NCI-H82 (cell line): ENCODE measurements around the gene RIMBP2.
A peak's percentile ranks its signal among the peaks of the same experiment; 100 is the strongest.

ENCODE experiments used
- DNase-seq: peaks from one replicate; lab custom pipeline; 2025; lab: John Stamatoyannopoulos, UW

Gene RIMBP2

GRCh38 chr12:130485291-130486145, 230.6 kb downstream of the RIMBP2 start:
- DNase-seq: no peak

GRCh38 chr12:130484221-130484620, 231.9 kb downstream of the RIMBP2 start:
- DNase-seq: no peak

GRCh38 chr12:130483616-130484180, 232.4 kb downstream of the RIMBP2 start:
- no peak for DNase-seq

GRCh38 chr12:130482448-130482847, 233.7 kb downstream of the RIMBP2 start:
- no peak for DNase-seq

DNA sequence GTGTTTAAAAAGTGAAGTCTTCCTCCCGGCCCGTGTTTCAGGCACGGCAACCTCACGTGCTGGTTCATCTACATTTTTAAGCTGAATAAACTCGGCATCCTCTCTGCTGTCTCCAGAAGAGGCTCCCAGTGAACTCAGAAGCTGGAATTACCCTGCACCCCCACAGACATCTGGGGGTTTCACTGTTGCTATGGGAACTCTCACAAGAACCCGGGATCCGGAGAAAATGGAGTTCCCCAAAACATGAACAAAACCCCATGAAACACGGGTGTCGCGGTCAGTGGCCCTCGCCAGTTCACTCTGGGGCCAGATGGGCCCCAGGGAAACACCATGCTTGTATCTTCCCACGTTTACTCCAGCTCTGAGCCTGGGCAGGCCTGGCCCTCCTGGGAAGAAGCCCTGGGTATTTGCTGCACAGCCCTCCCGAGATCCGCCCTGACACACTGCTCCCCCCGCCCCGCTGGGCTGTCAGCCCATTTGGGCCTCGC, 234.7 kb downstream of the RIMBP2 start:
- DNase-seq: no peak

DNA sequence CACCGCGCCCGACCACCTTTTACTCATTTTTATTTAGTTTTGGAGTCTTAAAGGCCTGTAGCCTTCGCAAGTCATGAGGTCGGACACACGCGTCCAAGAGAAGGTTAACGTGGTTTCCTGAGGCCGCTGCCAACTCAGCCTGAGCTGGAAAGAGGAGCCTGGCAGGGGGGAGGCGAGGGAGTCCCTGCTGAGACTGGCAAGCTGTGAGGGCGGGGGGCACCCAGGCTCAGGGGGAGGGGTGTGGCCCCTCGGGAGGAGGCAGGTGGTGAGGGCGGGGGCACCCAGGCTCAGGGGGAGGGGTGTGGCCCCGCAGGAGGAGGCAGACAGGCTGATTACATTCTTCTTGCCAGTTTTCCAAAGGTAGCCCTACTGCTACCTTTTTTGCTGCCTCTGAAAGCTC, 235.2 kb downstream of the RIMBP2 start:
- DNase-seq: peak; percentile 86

GRCh38 chr12:130480231-130480630, 235.9 kb downstream of the RIMBP2 start:
- DNase-seq: no peak

GRCh38 chr12:130479401-130480125, 236.5 kb downstream of the RIMBP2 start:
- peak; percentile 26 for DNase-seq

DNA sequence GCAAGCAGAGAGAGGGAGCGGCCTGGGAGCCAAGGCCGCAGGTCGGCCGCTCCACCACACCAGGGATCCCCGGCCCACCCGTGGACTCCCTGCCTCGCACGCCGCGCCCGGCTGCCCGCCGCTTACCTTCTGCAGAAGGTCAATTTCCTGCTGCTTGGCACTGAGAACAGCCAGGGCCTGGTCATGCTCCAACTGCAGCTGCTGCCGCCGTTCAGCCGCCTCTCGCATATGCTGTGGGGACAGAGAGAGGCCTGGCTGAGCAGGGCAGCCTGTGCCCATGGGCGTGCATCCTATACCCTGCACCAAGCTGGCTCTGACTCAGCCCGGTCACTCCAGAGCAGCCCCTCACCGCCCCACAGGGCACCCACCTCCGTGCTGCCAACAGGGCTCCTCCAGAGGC, 237.3 kb downstream of the RIMBP2 start:
- DNase-seq: no peak

GRCh38 chr12:130477701-130478100, 238.4 kb downstream of the RIMBP2 start:
- no peak for DNase-seq

- no peak for DNase-seq
These were observed 238.8 kb downstream of the RIMBP2 start for GRCh38 chr12:130477266-130477665.

DNA sequence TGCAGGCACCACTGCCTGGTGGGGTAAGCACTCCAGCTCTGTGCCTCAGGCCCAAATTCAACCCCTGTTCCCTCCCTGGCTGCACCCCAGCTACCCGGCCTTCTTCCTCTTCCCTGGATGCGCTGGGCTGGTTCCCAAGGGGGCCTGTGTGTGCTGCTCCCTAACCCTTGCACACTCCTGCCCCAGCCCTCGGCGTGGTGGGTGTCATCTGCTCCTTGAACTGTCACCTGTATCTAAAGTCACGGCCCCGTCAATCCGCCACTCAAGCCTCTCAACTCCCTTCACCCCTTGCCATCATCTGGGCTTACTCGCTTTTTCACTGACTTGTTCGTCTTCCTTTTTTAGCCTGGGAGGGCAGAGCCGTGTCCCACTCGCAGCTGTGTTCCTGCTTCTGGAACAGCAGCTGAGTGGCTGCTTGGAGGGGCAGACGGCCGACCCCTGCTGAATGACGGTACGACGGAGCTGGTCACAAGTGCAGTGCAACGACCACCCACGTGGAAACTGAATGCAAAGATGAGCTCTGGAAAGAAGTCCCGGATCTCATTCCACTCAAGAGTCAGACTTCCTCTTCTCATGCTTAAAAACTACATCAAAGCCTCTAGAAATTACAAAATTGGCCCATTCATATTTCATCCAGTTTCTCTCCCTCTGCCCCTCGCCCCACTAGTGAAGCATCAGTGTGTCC, 239.5 kb downstream of the RIMBP2 start:
- DNase-seq: no peak

DNA sequence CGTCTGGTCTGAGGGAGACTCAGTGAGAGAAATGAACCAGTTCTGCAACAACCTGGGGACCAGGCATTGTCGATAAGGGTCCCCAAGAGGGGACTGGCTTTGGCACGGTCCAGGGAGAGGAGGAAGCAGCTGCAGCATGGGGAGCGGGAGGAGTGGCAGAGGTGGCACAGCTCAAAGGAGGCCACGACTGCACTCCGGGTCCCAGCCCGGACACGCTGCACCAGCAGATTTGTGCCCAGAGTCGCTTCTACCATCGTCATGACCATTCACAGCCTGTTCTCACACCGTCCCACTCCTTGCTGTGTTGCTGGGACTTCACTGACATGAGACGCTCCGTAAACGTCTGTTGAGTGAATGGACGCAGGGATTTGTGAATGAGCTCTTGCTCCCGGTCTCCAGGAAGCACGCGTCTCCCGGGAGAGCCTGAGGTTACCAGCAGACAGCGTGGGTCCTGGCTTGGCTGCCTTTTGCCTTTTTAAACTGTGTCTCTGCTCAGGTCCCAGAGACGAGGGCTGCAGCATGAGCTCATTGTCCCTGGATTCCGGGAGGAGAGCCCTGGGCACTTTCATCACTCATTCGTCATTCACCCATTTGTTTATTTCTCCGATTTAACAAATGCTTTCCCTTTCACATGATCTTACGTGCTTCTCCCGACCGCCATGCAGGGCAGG, 241.4 kb downstream of the RIMBP2 start:
- DNase-seq: no peak

DNA sequence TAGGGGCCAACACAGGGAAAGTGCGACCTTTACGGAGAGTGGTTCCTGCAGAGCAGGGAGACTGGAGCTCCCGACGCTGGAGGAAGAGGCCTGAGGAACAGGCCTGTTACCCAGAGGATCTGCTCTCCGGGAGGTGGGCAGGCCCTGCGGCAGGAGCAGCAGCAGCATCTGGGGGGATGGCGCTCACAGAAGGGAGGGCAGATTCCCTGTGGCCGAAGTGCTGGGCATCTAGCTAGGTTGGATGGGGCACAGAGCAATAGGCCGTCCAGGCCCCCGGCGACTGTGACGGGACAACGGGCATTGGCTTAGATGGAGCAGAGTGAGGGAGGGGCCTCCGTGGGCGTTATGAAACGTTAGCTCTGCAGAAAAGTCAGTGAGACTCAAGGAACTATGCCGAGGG, 242.8 kb downstream of the RIMBP2 start:
- no peak for DNase-seq

- DNase-seq: no peak
These were observed 245.1 kb downstream of the RIMBP2 start for GRCh38 chr12:130470969-130471368.

DNA sequence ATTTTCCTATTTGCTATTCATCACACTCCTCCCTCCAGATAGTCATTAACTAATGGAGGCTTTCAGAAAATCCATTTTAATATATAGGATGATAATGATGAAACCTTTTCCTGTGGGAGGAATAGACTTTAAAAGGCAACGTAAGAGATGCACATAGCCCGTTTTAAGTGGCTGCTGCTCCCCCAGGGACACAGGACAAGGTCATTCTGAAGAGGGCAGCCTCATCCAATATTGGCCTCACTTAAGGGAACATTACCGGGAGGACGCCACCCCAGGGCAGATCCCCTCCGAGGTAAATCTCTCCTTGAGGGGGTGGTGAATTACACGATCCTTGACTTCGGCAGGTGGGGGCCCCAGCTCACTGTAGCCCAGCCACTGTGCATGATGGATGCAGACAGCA, 246.5 kb downstream of the RIMBP2 start:
- no peak for DNase-seq

DNA sequence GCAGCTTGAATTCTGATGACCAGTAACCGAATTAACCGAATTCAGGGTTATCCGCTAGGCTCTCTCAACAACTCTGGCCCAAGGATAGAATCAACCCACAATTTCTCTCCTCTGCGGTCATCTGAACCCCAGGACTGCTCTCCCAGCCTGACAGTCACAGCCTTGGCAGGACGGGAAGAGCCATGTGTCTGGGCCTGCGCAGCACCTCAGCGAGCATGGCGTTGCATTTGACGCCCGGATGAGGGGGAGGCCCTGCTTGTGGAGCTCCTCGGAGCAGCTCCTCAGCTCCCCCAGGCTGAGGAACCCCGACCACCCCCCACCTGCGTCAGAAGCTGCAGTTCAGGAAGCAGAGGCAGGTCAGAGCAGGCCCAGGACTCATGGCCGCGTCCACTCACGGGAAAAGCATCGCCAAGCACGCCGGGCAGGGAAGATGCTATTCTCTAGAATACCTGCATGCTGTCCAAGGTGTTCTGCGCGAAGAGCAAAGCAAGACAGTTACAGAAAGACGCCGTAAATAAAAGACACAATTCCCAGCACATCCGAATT, 247.3 kb downstream of the RIMBP2 start:
- DNase-seq: no peak

GRCh38 chr12:130468186-130468585, 247.9 kb downstream of the RIMBP2 start:
- DNase-seq: no peak

- no peak for DNase-seq
These were observed 250.5 kb downstream of the RIMBP2 start for GRCh38 chr12:130465626-130466025.

- DNase-seq: no peak
These were observed 251.1 kb downstream of the RIMBP2 start for GRCh38 chr12:130465046-130465445.
